Measurements from ENCODE around the gene DDI1. TPM values are rescaled to one million over a fixed set of nuclear protein-coding genes. Genes with fewer than 3 reads are reported as not detected.
"Not testable (repeated sequence)": the region's sequence is repeated elsewhere in the genome, so short reads cannot be mapped to it uniquely, and the experiment has no call there.

The DDI1 gene
- total RNA-seq, 1 experiment from 2014 or later = not detected

GRCh38 chr11:104011044-104011443 is 25.4 kb upstream of the DDI1 start:
- Histone ChIP-seq H3K36me3 (no peaks in the 10 kb centered on the region), H3K4me3 (no peak overlapping the region), H3K27me3 (replicated peaks) (no peaks in the 10 kb centered on the region), H3K9me3 (replicated peaks) (no peaks in the 10 kb centered on the region), H3K27ac (no peak overlapping the region), H3K4me1 (replicated peaks) (no peaks in the 10 kb centered on the region)
- DNase-seq (ENCODE audit: low read depth in 1 of 2, low spot score in 2 of 2) = no peak

GRCh38 chr11:104015649-104016415 is 20.6 kb upstream of the DDI1 start:
- Histone ChIP-seq H3K27me3 (replicated peaks) (no peaks in the 10 kb centered on the region), H3K4me1 (replicated peaks) (no peaks in the 10 kb centered on the region), H3K9me3 (replicated peaks) (no peaks in the 10 kb centered on the region), H3K27ac (no peak overlapping the region), H3K36me3 (no peaks in the 10 kb centered on the region), H3K4me3 (no peak overlapping the region)
- no peak for DNase-seq (ENCODE audit: low read depth in 1 of 2, low spot score in 2 of 2)

GRCh38 chr11:104024572-104024971 is 11.9 kb upstream of the DDI1 start:
- Histone ChIP-seq H3K27ac (no peak overlapping the region), H3K4me3 (no peak overlapping the region), H3K36me3 (no peaks in the 10 kb centered on the region), H3K4me1 (replicated peaks) (no peaks in the 10 kb centered on the region), H3K9me3 (replicated peaks) (no peaks in the 10 kb centered on the region), H3K27me3 (replicated peaks) (no peaks in the 10 kb centered on the region)
- no peak for DNase-seq (ENCODE audit: low read depth in 1 of 2, low spot score in 2 of 2)

- Histone ChIP-seq H3K4me1 (replicated peaks) (peaks cover 4% of the 10 kb centered on the region), H3K4me3 (no peak overlapping the region), H3K36me3 (no peaks in the 10 kb centered on the region), H3K27ac (no peak overlapping the region), H3K27me3 (replicated peaks) (no peaks in the 10 kb centered on the region), H3K9me3 (replicated peaks) (no peaks in the 10 kb centered on the region)
- DNase-seq (ENCODE audit: low read depth in 1 of 2, low spot score in 2 of 2) = no peak
Observed at GRCh38 chr11:104028476-104029263, 7.8 kb upstream of the DDI1 start.

GRCh38 chr11:104033134-104033533 is 3.3 kb upstream of the DDI1 start:
- Histone ChIP-seq H3K36me3 (no peaks in the 10 kb centered on the region), H3K4me1 (replicated peaks) (peaks cover 4% of the 10 kb centered on the region), H3K27me3 (replicated peaks) (no peaks in the 10 kb centered on the region), H3K27ac (no peak overlapping the region), H3K9me3 (replicated peaks) (no peaks in the 10 kb centered on the region), H3K4me3 (no peak overlapping the region)
- DNase-seq (ENCODE audit: low read depth in 1 of 2, low spot score in 2 of 2) = peak; percentile 24 to 44

- no peaks in the 10 kb centered on the region for H3K36me3 ChIP-seq
- no peak overlapping the region for H3K4me3 ChIP-seq
- DNase-seq (ENCODE audit: low read depth in 1 of 2, low spot score in 2 of 2) = no peak
- no peaks in the 10 kb centered on the region for H3K9me3 ChIP-seq (replicated peaks)
- no peak overlapping the region for H3K27ac ChIP-seq
- peaks cover 4% of the 10 kb centered on the region for H3K4me1 ChIP-seq (replicated peaks)
- no peaks in the 10 kb centered on the region for H3K27me3 ChIP-seq (replicated peaks)
Observed at GRCh38 chr11:104033561-104033960, 2.9 kb upstream of the DDI1 start.

- Histone ChIP-seq H3K4me3 (no peak overlapping the region), H3K36me3 (no peaks in the 10 kb centered on the region), H3K4me1 (replicated peaks) (peaks cover 4% of the 10 kb centered on the region), H3K27ac (no peak overlapping the region), H3K27me3 (replicated peaks) (no peaks in the 10 kb centered on the region), H3K9me3 (replicated peaks) (no peaks in the 10 kb centered on the region)
- DNase-seq (ENCODE audit: low read depth in 1 of 2, low spot score in 2 of 2) = no peak
Observed at GRCh38 chr11:104036995-104037394, 555 bp downstream of the DDI1 start.

- no peaks in the 10 kb centered on the region for H3K9me3 ChIP-seq (replicated peaks)
- DNase-seq (ENCODE audit: low read depth in 1 of 2, low spot score in 2 of 2) = no peak
- H3K27ac ChIP-seq = no peak overlapping the region
- no peaks in the 10 kb centered on the region for H3K27me3 ChIP-seq (replicated peaks)
- no peaks in the 10 kb centered on the region for H3K36me3 ChIP-seq
- H3K4me1 ChIP-seq (replicated peaks) = no peaks in the 10 kb centered on the region
- no peak overlapping the region for H3K4me3 ChIP-seq
Observed at GRCh38 chr11:104041792-104042191, 5.4 kb downstream of the DDI1 start.

- Histone ChIP-seq H3K27ac (no peak overlapping the region), H3K4me1 (replicated peaks) (no peaks in the 10 kb centered on the region), H3K27me3 (replicated peaks) (no peaks in the 10 kb centered on the region), H3K9me3 (replicated peaks) (no peaks in the 10 kb centered on the region), H3K36me3 (no peaks in the 10 kb centered on the region), H3K4me3 (no peak overlapping the region)
- DNase-seq (ENCODE audit: low read depth in 1 of 2, low spot score in 2 of 2) = no peak
Observed at GRCh38 chr11:104043142-104043541, 6.7 kb downstream of the DDI1 start.

GRCh38 chr11:104043678-104044239 is 7.3 kb downstream of the DDI1 start:
- no peaks in the 10 kb centered on the region for H3K36me3 ChIP-seq
- H3K4me3 ChIP-seq = no peak overlapping the region
- no peaks in the 10 kb centered on the region for H3K27me3 ChIP-seq (replicated peaks)
- no peak for DNase-seq (ENCODE audit: low read depth in 1 of 2, low spot score in 2 of 2)
- H3K4me1 ChIP-seq (replicated peaks) = no peaks in the 10 kb centered on the region
- H3K9me3 ChIP-seq (replicated peaks) = no peaks in the 10 kb centered on the region
- H3K27ac ChIP-seq = no peak overlapping the region

GRCh38 chr11:104046331-104046730 is 9.9 kb downstream of the DDI1 start:
- no peaks in the 10 kb centered on the region for H3K36me3 ChIP-seq
- no peaks in the 10 kb centered on the region for H3K9me3 ChIP-seq (replicated peaks)
- H3K4me1 ChIP-seq (replicated peaks) = no peaks in the 10 kb centered on the region
- H3K4me3 ChIP-seq = no peak overlapping the region
- DNase-seq (ENCODE audit: low read depth in 1 of 2, low spot score in 2 of 2) = no peak
- no peaks in the 10 kb centered on the region for H3K27me3 ChIP-seq (replicated peaks)
- no peak overlapping the region for H3K27ac ChIP-seq

- H3K36me3 ChIP-seq; DNase-seq (ENCODE audit: low read depth in 1 of 2, low spot score in 2 of 2); H3K4me3 ChIP-seq; H3K9me3 ChIP-seq (replicated peaks); H3K4me1 ChIP-seq (replicated peaks); H3K27ac ChIP-seq; H3K27me3 ChIP-seq (replicated peaks): not testable (repeated sequence)
Observed at GRCh38 chr11:104046858-104047257, 10.4 kb downstream of the DDI1 start.

GRCh38 chr11:104049116-104049515 is 12.7 kb downstream of the DDI1 start:
- Histone ChIP-seq H3K4me1 (replicated peaks) (no peaks in the 10 kb centered on the region), H3K27me3 (replicated peaks) (no peaks in the 10 kb centered on the region)

GRCh38 chr11:104051778-104052177 is 15.3 kb downstream of the DDI1 start:
- H3K36me3 ChIP-seq = no peaks in the 10 kb centered on the region
- no peak for DNase-seq (ENCODE audit: low read depth in 1 of 2, low spot score in 2 of 2)
- H3K4me1 ChIP-seq (replicated peaks) = no peaks in the 10 kb centered on the region
- H3K4me3 ChIP-seq = no peak overlapping the region
- no peaks in the 10 kb centered on the region for H3K9me3 ChIP-seq (replicated peaks)
- no peaks in the 10 kb centered on the region for H3K27me3 ChIP-seq (replicated peaks)
- H3K27ac ChIP-seq = no peak overlapping the region

More at GRCh38 chr11:104049116-104049515, 12.7 kb downstream of the DDI1 start:
- DNase-seq (ENCODE audit: low read depth in 1 of 2, low spot score in 2 of 2) = no peak
- H3K9me3 ChIP-seq (replicated peaks) = no peaks in the 10 kb centered on the region
- H3K4me3 ChIP-seq = no peak overlapping the region
- no peaks in the 10 kb centered on the region for H3K36me3 ChIP-seq
- no peak overlapping the region for H3K27ac ChIP-seq

All from SJSA1 (cell line).